HG03025 (cell line): Measurements from ENCODE around the gene KDM4B.
"Not testable (repeated sequence)": the region's sequence is repeated elsewhere in the genome, so short reads cannot be mapped to it uniquely, and the experiment has no call there.

Experiments used
- ATAC-seq: cut with Tn5 transposase; IDR thresholded peaks from one replicate; pipeline ENCODE4 v1.9.1; 2021; ENCODE audit warnings: mild to moderate bottlenecking, moderate library complexity; ENCODE audit not compliant: unreplicated experiment, low FRiP score

KDM4B gene

GRCh38 chr19:4966591-4966990 is 2.3 kb upstream of the KDM4B start:
- no peak for ATAC-seq

GRCh38 chr19:4967738-4968461 is 1.0 kb upstream of the KDM4B start:
- no peak for ATAC-seq

GRCh38 chr19:4969292-4969771 is 419 bp downstream of the KDM4B start:
- ATAC-seq = no peak

DNA sequence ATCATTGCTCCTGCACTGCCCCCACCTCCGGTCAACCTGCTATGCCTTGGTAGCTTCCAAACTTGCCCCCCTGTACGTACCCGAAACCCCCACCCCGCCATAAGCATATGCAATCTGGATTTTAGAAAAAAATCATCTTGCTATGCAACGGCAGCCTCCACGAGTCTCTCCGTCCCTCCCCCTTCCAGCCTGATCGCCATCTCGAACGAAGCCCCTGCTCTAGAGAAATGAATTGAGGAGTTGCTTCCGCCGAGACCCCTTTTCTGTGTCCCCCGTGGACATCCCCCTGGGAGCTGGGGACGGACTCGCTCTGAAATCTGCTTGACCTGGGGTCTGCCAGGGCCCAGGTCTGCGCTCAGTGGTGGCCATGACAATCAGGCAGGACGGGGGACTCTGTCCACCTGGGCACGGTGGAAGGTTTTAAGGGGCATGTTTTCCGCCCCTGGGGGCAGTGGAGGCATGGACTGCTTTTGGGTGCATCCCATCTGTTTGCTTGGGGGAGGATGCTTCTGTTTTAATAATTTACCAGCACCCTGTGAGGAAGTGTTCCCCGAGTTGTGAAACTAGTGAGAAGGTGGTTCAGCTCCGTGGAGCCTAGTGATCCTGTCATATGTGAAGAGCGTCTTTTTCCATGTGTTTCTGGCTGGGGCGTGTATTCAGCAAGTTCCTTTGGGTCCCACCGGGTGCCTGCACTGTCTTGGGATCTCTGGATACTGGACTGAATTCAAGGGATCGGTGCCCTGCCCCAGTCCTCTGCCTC is 1.0 kb downstream of the KDM4B start:
- no peak for ATAC-seq

DNA sequence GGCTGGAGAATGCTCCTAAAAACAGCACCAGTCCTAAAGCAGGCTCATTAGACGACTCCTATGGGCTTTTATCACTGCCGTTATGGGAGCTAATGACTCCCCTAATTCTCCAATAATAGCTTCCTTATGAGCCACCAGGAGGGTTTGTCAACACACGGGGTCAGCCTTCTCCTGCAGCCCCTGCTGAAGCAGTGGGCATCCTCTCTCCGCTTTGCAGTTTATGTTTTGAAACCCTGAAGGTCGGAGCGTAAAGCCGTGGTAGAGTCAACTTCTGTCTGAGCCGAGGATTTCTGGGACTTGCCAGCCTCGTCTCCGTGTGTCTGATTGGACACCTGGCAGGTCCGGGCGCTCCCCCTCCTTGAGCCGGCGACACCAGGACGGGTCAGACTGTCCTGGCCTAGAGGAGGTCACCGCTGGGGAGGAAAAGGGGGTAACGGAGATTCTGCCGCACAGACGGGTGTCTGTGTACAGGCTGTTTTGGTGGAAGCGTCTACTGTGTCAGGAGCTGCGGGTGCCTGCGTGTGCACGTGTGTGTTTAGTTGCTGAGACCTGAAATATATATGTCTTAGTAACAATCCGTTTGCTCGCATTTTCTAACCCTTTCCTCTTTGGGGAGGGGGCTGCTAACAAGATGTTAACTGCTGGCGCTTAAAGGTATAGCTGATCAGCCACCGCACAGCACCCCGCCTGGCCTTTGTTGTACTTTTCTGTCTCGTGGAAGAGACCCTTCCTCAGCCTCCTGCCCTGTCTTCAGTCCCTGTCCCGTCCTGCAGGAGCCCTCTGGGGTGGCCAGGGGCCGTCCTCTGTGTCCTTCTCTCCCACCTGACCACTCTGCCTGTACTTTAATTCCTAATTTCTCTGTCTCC is 1.9 kb downstream of the KDM4B start:
- ATAC-seq = no peak

GRCh38 chr19:4971424-4971793 is 2.5 kb downstream of the KDM4B start:
- ATAC-seq = no peak

DNA sequence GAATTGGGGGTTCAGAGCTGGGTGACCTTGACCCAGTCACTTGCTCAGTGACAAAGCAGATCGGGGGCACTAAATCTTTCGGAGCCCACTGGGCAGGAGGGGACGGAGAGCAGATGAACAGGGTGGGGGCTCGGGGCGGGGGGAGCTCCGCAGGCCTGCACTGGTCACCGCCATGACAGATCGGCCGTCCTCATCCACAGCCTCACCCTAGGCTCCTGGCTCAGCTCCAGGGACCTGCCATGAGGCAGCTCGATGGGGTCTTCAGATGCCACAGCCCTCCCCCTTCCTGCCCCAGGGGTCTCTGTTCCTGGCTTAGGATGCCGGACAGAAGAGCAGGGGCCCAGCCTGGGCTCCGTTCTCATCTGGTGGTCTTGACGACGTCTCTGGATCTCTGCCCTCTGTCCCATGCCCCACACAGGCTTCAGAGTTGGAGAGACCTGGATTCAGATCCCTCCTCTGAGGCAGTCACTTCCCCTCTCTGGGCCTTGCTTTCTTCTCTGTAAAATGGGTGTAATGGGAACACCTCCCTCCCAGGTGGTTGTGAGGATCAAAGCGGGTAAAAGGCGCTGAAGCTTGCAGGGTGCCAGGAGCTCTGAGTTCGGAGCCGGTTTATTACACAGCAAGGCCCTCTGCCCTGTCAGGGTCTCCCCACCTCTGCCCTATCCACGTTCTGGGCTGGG is 3.0 kb downstream of the KDM4B start:
- ATAC-seq = no peak

- ATAC-seq = no peak
Observed at GRCh38 chr19:4972509-4973230, 3.8 kb downstream of the KDM4B start.

DNA sequence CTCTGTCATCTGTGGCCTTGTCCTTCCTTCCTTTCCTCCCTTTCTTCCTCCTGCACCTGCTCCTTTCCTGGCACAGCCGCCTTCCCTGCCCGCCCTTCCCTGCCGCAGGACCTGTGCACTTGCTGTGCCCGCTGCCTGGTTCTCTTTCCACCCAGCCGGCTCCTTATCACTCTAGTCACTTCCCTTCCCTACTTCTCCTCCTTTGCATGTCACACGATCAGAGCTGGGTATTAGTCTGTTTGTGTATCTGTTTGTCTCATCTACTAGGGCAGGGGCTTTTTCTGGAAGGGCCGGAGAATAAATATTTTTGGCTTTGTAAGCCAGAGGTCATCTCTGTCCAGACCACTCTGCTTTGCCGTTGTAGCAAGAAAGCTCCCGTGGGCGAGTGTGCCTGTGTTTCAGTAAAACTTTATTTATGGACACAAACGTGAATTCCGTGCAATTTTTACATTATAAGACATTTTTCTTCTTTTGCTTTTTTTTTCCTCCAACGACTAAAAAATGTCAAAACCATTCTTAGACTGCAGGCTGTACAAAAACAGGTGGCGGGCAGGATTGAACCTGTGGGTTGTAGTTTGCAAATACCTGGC is 6.1 kb downstream of the KDM4B start:
- ATAC-seq = no peak

GRCh38 chr19:4975601-4976000 is 6.7 kb downstream of the KDM4B start:
- not testable (repeated sequence) for ATAC-seq

GRCh38 chr19:4976401-4977298 is 7.7 kb downstream of the KDM4B start:
- ATAC-seq = no peak

- ATAC-seq = no peak
Observed at GRCh38 chr19:4977299-4978174, 8.6 kb downstream of the KDM4B start.

GRCh38 chr19:4979211-4979807 is 10.4 kb downstream of the KDM4B start:
- no peak for ATAC-seq

- no peak for ATAC-seq
Observed at GRCh38 chr19:4980067-4980466, 11.2 kb downstream of the KDM4B start.

DNA sequence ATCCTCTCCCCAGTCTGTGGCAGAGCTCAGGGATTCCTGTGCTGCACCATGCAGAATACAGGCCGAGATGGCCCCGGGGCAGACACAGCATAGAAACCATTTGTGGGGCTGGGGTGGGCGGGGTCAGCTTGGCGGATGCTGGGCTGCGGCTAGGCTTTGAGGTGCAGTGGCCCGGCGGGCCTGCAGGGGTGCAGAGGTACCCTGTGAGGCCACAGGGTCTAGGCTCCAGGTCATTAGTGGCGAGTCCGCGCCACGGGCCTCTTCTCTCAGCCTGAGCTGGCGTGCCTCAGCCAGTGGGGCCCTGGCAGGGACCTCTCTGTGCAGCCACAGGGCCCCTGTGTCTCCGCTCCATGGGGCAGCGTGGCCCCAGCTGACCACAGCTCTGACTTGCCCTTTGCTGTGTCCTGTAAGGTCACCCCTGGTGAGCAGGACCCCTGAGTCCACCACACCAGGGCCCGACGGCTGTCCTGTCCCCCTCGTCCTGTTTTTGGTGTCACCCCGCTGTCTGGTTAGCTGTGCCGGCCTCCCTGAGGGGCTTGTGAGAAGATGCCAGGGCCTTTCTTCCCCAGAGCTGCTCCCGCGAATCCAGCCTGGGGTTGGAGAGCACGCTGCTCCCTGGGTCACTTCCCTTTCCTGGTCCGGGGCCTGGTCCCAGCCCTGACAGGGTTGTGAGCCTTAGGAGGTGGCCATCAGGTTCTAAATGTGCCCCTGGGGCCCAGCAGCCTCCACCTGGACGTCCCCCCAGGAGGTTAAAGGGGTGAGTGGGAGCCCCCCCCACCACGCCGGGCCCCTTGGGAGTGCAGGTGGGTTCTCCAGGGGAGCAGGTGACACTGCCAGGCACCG is 12.1 kb downstream of the KDM4B start:
- ATAC-seq = no peak

DNA sequence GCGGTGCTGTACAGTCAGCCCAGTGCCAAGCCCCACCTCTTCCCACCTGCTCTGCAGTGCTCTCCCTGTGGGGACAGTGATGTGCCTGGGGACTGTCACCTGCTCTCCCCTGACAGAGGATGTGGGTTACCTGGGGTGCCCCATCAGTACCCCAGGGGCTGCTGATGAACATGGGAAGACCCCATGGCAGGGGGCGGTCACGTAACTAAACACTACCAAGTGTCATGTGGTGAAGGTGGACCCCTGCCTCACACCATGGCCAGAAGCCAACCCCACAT is 12.7 kb downstream of the KDM4B start:
- no peak for ATAC-seq
